Thoracic aorta (tissue), 2 donors: ENCODE measurements around the gene MSI2. TPM values are rescaled to one million over a fixed set of nuclear protein-coding genes. Genes with fewer than 3 reads are reported as not detected.

Experiments used
- ATAC-seq: fragments of 150-250 bp; one replicate; pipeline ENCODE4 v1.8.0; 2017; ENCODE audit warnings: low read depth; ENCODE audit not compliant: insufficient number of reproducible peaks, low FRiP score
- DNase-seq: peaks from one replicate; pipeline ENCODE4 v3.0.0-alpha.2; 2020; ENCODE audit warnings: low spot score
- H3K27ac ChIP-seq, 2 donors: fragments of 200-600 bp; sonication (generic); 1 replicate in 1 of 2; 2 replicates in 1 of 2; pipeline ENCODE4 v1.5.1; 2016; ENCODE audit warnings: mild to moderate bottlenecking in 2 of 2, moderate library complexity in 2 of 2
- H3K27me3 ChIP-seq: fragments of 200-600 bp; sonication (generic); replicated peaks from 2 replicates; pipeline ENCODE4 v1.6.0; 2016; ENCODE audit warnings: mild to moderate bottlenecking; ENCODE audit not compliant: insufficient read depth
- H3K36me3 ChIP-seq: fragments of 200-600 bp; sonication (generic); one replicate; pipeline ENCODE4 v1.5.1; 2016
- H3K4me1 ChIP-seq, 2 donors: fragments of 200-600 bp; sonication (generic); 1 replicate in 1 of 2; 2 replicates in 1 of 2; pipeline versions ENCODE4 v1.5.1 to v1.6.0; 2016; ENCODE audit warnings: low read depth in 2 of 2, mild to moderate bottlenecking in 1 of 2; ENCODE audit not compliant: control insufficient read depth in 1 of 2
- H3K4me3 ChIP-seq: fragments of 200-600 bp; sonication (generic); 2 replicates; pipeline ENCODE4 v1.5.1; 2016; ENCODE audit warnings: mild to moderate bottlenecking
- H3K9me3 ChIP-seq: fragments of 200-600 bp; sonication (generic); 2 replicates; pipeline ENCODE4 v1.5.1; 2016
- CTCF ChIP-seq: fragments of 200-600 bp; sonication (generic); IDR thresholded peaks from one replicate; pipeline ENCODE4 v1.5.1; 2019; ENCODE audit warnings: antibody characterized with exemption
- total RNA-seq, 2 donors: library from RNA; depleted of rRNA; stranded (reverse); fragments of >200 nt; gene quantifications; one replicate each; pipeline versions ENCODE4 v1.1.0 to v1.2.3, GENCODE V29; 2016

The MSI2 gene
- total RNA-seq, 2 donors from 2014 or later: 32.1 to 46.2 TPM

GRCh38 chr17:57639381-57639780 lies 383.1 kb downstream of the MSI2 start:
- ATAC-seq: no peak
- TF ChIP-seq CTCF: no peak

GRCh38 chr17:57640079-57640478 lies 383.8 kb downstream of the MSI2 start:
- DNase-seq (no peak), ATAC-seq (no peak)
- Histone ChIP-seq H3K4me1 (no peaks in the 10 kb centered on the region), H3K27ac (no peak overlapping the region), H3K4me3 (no peak overlapping the region), H3K36me3 (no peaks in the 10 kb centered on the region), H3K9me3 (no peaks in the 10 kb centered on the region), H3K27me3 (no peaks in the 10 kb centered on the region)
- TF ChIP-seq CTCF: no peak

More at GRCh38 chr17:57639381-57639780, 383.1 kb downstream of the MSI2 start:
- Histone ChIP-seq H3K27me3 (no peaks in the 10 kb centered on the region), H3K4me3 (no peak overlapping the region), H3K36me3 (no peaks in the 10 kb centered on the region), H3K27ac (no peak overlapping the region), H3K9me3 (no peaks in the 10 kb centered on the region), H3K4me1 (no peaks in the 10 kb centered on the region)
- DNase-seq: no peak

GRCh38 chr17:57641761-57642160 lies 385.4 kb downstream of the MSI2 start:
- no peaks in the 10 kb centered on the region for H3K27me3 ChIP-seq
- no peak for TF ChIP-seq CTCF
- no peaks in the 10 kb centered on the region for H3K36me3 ChIP-seq
- no peak overlapping the region for H3K27ac ChIP-seq
- H3K9me3 ChIP-seq: no peaks in the 10 kb centered on the region
- H3K4me3 ChIP-seq: no peak overlapping the region
- no peaks in the 10 kb centered on the region for H3K4me1 ChIP-seq
- DNase-seq (no peak), ATAC-seq (no peak)

- no peak overlapping the region for H3K27ac ChIP-seq
- DNase-seq: no peak
- no peak overlapping the region for H3K4me3 ChIP-seq
- no peaks in the 10 kb centered on the region for H3K27me3 ChIP-seq
- no peak for ATAC-seq
- no peaks in the 10 kb centered on the region for H3K4me1 ChIP-seq
- TF ChIP-seq CTCF: no peak
- H3K9me3 ChIP-seq: no peaks in the 10 kb centered on the region
- no peaks in the 10 kb centered on the region for H3K36me3 ChIP-seq
Measured at GRCh38 chr17:57643062-57643461, 386.7 kb downstream of the MSI2 start.

GRCh38 chr17:57644326-57644725 lies 388.0 kb downstream of the MSI2 start:
- no peak for ATAC-seq
- Histone ChIP-seq H3K4me3 (no peak overlapping the region), H3K27ac (no peak overlapping the region), H3K4me1 (no peaks in the 10 kb centered on the region), H3K27me3 (no peaks in the 10 kb centered on the region), H3K36me3 (no peaks in the 10 kb centered on the region), H3K9me3 (no peaks in the 10 kb centered on the region)
- no peak for DNase-seq
- TF ChIP-seq CTCF: no peak
